GM21515 (cell line): ENCODE data around the gene PDCD1.
"Not testable (repeated sequence)": the region's sequence is repeated elsewhere in the genome, so short reads cannot be mapped to it uniquely, and the experiment has no call there.

Experiments used
- ATAC-seq: cut with Tn5 transposase; IDR thresholded peaks from one replicate; pipeline ENCODE4 v1.9.1; 2021; ENCODE audit not compliant: unreplicated experiment

PDCD1 gene

DNA sequence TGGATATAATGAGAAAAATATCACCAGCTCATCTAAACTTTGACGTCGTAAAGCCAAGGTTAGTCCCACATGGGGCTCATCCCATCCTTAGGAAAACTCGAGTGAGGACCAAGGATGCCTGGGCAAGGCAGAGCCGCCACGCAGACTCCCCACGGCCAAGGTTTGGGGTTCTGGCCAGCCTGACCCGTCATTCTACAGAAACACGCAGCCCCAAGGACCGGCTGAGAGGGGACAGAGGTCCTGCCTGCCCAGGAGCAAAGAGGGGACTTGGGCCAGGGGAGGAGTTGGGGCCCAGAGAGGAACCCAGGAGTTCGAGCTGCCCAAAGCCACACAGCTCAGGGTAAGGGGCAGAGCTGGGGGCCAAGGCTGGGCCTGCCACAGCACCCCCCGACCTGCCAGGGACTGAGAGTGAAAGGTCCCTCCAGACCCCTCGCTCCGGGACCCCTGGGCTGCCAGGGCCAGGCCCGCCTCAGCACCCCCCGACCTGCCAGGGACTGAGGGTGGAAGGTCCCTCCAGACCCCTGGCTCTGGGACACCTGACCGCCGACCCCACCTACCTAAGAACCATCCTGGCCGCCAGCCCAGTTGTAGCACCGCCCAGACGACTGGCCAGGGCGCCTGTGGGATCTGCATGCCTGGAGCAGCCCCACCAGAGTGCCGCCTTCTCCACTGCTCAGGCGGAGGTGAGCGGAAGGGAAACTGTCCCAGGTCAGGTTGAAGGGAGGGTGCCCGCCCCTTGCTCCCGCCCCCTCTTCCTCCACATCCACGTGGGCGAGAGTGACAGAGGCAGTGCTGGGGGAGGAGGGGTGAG, at the start of gene PDCD1:
Gene PDCD1, minus strand, starts transcription at position 689 of the 811 bp plus-strand sequence. Its CDS starts 56 bp downstream, at position 633.
- ATAC-seq: no peak

DNA sequence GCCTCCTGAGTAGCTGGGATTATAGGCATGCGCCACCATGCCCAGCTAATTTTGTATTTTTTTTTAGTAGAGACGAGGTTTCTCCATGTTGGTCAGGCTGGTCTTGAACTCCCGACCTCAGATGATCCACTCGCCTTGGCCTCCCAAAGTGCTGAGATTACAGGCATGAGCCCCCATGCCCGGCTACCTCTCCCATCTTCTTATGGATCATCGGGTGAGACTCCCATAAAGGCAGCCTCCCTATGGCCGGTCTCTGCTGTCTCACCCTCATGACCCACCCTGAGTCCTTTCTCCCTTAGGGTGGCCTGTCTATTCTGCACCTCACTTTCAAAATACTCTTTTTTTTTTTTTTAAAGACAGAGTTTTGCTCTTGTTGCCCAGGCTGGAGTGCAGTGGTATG, 49.1 kb upstream of the PDCD1 start:
- not testable (repeated sequence) for ATAC-seq

DNA sequence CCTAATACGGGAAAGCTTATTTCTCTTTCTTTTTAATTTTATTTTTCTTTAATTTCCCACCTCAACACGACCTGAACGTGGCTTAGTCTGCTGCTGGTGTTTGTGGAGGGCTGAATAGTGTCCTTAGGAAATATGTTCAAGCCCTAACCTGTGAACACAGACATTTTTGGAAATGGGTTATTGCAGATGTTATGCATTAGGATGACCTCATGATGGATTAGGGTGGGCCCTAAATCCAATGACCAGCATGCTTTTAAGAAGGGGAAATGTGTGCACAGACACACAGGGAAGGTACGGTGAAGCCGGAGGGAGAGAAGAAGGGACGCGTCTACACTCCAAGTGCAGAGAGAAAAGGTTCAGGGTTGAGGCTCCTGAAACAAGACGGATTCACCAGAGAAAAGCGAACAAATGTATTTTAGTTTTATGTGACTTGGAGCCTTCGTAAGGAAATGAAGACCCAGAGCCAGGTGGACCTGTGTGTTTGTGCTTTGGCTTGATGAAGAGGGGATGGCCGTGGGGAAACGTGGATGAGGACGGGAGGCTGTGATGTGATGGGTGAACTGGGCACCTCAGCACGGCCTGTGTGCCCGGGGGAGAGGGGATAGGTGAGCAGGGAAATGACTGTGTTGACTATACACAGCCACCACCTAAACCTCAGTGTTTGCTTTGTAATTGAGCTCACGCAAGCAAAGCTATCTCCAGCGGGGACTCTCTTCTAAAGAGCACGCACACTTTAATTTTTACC, 48.3 kb upstream of the PDCD1 start:
- ATAC-seq: no peak

DNA sequence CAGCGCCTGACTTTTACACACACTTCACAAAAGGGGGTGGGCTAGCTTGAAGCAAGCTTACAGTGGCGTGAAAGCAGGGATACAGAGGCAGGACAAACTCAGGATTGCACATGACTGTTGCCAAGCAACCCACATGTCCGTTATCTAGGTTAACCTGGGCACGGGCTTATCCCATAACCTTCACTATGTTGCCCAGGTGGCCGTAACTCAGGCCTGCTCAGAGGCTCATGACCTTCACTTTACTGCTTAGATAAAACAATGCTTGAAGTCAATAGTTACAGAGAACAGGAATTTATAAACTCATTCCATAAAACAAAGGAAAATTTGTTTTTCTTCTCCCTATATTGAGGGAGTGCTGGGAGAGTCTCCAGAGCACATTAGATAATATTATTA, 47.7 kb upstream of the PDCD1 start:
- not testable (repeated sequence) for ATAC-seq

DNA sequence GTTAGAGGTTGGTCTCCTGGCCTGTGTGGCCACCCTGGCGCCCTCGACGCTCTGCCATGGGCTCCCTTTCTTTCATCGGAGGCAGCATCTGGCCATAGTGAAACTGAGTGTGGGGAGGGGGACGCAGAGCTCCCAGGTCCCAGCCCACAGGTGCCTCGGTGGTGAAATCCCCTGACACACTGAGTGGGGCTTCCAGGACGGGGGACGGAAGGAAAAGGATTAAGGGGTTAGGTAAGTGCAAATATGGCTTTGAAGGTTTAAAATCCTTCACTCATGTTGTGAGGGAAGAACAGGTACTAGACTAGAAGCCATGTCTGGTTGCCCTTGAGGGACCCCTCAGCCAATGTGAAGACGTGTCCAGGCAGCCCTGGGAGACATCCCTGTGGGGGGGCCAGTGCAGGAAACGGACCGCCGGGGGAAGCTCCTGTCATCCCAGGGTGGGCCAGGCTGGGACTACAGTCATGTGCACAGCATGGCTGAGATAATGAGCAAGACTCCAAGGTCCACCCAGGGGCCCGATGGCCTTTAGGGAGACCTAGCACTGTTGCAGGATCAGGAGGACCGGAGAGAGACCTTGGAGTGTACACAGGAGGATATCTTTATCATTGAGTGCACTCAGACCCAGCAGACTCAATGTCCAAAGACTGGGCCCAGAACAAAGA, 47.2 kb upstream of the PDCD1 start:
- ATAC-seq: no peak

DNA sequence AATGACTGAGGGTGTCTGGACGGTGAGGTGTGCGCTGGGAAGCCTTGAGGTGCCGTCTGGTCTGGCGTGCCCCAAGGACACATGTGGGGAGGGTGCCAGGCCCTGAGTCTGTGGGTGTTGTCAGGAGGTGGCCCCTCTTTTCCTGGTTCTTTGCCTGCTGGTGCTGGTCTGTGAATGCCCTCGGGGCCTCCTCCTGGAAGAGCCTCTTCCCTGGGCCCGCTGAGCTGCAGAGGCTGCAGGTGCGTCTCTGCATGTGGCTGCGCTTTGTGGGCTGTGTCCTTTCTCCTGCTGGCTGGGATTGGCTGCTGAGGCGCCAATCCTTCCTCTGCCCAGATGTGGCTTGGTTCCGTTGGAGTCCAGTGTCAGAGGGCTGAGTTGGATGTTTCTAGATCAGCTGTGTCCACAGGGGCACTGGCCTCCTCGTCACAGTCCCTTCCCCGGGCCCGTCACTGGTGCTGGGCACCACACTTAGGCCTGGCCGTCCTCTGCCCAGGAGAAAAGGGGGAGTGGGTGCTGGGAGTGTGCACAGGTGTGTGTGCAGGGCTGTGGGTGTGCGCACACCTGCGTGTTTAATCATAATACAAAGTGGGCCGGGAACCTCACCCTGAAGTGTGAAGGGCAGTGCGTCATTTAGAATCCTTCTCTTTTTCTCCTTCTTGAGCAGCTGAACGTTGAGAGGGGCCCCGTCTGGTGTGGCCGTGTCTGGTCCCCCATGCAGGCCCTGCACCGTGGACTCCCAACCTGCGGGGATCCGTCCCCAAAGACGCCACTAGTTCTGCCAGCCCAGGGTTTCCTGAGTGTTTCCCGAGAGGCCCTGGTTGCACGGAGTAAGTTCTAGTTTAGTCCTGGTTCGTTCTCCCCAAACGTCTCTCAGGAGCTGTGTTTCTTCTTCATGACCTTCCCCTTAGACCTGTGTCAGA, 46.4 kb upstream of the PDCD1 start:
- ATAC-seq: no peak

DNA sequence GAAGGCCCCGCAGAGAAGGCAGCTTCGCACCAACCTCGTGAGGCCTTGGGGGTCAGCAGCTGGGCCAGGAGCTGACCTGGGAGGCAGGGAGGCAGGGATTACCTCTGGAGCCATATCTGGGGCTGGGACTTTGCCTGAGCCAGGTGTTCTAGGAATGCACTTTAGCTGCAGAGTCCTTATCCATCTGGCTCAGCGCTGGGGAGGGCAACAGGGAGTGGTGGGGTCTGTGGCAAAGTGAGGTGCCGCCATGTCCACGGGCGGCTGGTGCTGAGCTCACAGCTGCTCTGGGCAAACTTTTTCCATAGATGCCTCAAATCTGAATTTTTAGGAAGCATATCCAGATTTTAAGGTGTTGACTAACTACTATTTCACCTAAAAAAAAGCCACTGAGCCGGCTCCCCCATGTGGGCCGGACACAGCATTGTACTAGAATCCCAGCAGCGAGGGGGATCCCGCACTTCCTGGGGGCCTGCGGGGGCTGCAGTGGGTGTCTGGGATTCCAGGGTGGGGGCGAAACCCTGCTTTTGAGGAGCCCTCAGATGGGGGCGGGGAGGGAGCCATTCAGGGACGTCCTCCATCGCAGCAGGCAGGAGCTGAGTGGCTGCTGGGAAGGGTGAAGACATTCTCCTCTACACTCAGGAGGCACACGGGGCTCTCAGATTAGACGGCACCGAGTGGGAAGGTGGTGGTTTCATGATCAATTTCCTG, 45.5 kb upstream of the PDCD1 start:
- no peak for ATAC-seq

DNA sequence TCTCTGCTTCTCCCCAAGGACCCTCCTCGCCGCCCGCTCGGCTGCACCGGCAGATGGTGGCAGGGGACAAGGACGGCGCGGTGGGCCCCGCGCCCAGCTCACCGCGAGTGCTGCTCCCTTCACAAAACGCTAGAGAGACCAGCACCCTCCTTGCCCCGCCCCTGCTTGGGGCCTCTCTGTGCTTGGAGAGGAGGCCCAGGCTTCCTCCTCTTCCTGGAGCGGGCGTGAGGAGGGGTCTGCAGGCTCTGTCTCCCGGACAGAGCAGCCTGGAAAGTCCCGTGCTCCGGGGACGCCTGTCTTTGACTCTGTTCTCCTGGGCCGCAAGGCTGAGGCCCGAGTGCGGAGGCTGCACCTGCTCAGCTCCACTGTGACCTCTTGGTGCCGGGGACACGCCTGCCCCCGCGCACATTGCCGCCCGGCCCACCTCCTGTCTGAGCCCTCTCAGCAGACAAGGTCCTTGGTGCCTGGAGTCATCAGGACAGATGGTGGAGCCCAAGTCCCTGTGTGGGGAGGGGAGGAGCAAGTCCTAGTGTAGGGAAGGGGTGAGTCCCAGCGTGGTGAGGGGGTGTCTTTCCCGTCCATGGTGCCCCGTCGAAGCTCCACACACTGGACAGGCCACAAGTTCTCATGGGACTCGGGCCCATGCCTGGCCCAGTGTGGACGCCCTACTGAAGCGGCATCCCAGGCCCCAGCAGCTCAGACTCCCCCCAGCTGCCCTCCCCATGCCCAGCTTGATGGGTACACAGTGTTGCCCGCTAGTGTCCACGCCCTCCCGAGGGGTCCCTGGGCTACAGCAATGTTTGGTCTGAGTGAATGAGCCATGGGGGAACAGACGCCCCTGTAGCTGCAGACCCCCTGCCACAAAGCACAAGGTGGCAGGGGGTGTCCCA, 44.7 kb upstream of the PDCD1 start:
- no peak for ATAC-seq

DNA sequence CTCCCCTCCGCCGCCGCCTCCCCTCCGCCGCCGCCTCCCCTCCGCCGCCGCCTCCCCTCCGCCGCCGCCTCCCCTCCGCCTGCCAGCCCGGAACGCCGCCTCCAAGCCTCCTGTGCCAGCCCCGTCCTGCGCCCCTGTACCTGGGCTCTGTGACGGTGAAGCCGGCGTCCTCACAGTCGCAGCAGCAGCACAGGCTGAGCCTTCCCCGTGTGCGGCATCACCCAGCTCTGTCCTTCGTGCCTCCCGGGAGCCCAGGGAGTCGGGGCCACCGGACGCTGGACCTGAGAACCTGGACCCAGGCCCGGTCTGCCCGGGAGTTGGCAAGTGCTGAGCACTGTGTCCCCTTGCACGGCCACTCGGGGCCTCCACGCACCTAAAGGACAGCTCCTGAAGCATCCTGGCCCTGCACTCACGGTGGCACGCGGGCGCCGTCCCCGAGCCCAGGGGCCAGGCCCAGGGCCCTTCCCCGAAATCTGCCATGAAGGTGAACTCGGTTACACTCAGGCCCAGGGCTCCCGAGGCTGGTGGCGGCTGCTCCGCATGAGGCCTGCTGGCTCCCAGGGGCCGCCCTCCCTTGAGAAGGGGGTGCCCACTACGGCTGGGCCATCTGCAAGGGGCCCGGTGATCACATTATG, 43.8 kb upstream of the PDCD1 start:
- ATAC-seq: no peak

DNA sequence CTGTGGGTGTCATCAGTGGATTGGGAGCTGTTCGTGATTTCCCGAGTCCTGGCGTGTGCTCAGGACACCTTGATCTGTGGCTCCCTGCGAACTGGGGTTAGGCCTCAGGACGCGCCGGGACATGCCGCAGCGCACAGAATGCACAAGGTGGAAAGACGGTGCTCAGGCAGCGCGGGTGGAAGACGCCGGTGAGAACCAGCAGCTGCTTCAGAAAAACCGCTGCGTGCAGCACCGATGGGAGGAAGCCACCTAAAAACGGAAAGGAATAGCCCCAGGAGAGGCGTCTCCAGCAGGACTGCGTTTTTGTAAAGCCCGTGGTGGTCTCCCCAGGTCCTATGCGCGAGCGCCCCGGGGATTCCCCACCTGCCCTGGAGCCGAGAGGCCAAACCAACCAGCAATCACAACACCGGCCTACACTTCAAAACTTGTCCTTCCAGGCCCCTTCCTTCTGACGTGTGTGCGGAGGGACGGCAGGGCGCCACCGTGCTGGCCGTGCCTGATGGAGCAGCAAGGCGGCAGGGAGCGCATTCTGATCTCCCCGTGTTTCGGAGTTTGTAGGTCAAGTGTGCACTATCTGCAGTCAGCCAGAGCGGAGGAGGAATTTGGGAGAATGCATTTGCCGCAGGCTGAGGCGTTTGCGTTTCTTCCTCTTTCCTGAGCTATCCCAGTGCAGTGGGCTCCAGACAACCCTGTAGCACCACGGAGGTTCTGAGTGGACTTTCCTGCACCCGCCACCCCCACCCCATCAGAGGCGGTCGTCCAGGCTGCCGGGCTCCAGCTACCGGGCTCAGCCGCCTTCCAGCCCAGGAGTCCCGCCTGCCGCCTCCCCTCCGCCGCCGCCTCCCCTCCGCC, 43.0 kb upstream of the PDCD1 start:
- ATAC-seq: no peak

DNA sequence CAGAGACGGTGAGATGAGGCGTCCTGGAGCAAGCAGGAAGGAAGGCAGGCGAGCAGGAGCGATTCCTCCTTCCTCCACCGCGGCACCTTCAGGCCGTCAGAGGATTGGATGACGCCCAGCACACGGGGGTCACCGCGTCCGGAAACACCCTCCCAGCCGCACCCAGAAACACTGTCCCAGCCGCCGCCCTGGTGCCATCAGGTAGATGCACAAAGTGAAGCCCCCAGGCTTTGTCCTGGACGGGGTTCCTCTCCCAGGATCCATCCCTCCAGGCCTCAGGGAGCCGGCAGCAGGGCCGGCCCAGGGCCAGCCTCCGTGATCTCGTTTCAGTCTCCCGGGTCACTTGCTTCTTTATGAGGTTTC, 42.3 kb upstream of the PDCD1 start:
- ATAC-seq: no peak

DNA sequence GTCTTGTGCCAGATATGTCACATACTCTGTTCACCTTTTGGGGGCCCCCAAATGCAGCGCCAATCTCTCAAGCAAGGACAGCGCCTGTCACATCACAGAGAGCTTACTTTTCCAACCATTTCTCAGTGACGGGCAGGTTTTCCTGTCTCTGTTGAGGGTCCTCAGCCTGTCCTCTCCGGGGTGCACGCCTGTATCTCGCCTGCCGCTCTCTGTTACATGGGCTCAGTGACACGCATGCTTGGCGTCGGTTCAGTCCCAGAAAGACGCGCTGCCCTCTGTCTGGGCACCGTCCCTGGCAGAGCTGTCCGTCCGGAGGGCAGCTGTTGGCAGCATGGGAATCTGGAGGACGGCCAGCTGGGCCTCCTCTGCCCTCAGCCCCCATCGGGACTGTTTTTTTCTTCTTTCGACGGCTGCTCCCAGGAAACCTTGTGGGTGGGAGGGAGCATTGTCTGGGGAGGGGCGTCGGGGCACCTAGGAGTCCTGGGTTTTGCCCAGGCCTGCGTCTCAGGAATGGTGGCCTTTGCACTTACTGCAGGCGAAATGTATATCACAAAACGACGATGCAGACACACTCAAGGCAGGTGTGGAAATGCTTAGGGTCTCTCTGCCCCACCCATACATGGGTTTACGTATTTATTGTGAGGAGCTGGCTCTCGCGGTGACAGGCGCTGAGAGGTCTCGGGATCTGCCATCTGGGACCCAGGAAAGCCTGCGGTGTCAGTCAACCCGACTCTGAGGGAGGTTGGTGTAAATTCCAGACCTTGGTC, 41.7 kb upstream of the PDCD1 start:
- ATAC-seq: no peak

DNA sequence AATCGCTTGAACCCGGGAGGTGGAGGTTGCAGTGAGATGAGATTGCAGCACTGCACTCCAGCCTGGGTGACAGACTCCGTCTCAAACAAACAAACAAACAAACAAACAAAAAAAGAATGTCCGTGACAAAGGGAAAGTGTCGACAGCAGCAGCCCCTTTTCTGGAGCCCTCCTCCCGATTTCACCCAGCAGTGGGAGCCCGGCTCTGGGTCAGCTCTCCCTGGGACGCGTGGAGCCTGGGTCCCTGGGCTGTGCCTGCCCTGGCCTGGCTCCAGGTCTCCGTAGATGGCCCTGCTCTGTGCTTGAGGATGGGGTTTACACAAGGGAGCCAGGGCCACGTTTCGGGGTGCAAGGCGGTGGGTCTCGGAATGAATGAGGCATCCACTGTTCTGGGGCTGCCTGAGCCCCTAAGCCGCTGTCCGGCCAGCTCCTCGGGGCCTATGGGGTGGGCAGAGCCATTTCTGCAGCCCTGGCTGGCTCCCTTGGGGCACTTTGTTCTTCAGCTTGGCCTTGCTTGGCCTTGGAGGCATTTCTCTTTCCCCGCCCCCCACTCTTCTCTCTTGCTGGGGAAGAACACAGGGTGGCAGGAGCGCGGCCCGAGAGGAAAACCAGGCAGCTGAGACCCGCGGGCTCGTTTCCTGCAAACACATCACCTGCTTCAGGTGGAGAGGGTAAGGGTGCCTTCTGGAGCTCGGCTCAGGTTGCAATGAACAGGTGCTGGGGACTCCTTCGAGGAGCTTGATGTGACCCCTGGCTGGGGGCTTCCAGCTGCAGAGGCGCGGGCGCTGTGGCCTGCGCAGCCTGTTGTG, 40.0 kb upstream of the PDCD1 start:
- no peak for ATAC-seq

DNA sequence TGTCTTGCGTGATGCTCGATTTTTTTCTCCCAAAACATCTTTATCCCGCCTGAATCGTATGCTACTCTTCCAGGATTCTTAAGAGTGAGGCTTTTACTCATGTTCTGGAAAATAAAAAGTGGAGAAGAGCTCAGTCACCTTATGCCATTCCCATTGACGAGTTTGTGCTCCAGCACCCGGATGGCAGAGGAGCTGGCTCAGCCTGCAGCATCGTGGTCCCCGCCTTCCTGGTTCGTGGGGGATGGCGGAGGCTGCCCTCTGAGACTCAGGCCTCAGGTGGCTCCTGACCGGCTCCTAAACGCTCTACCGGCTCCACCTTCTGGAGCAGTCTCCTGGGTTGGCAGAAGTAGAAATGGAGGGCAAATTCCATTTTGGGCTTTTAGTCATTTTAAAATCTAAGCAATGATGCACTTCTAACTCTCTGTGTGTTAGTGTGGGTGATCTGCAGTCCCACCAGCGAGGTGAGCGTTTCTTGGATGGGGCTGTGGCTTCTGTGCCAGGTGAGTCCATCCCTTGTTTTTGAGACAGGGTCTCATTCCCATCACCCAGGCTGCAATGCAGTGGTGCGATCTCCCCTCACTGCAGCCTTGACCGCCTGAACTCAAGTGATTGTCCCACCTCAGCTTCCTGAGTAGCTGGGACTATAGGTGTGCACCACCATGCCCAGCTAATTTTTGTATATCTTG, 38.7 kb upstream of the PDCD1 start:
- no peak for ATAC-seq

DNA sequence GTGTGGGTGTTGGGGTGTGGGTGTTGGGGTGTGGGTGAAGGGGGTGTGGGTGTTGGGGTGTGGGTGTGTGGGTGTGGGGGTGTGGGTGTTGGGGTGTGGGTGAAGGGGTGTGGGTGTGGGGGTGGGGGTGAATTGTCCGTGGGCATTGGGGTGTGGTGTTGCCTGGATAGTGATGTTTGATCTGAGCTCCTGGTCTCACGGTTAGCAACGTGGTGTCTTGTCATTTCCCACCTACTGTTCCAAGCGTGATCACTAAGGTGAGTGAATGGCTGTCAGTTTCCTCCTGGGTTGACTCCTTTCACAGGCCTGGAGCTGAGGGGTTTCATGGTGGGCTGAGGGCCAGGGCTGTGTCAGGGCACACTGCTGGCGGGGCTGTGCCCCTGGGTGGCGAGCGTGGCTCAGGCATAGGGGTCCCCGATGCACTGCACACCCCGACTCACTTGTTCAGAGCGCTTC, 38.1 kb upstream of the PDCD1 start:
- ATAC-seq: no peak
